SK-N-MC (cell line): Measurements from ENCODE around the gene IHH.
A peak's percentile ranks its signal among the peaks of the same experiment; 100 is the strongest.

Source experiments
- DNase-seq: peaks from one replicate; pipeline ENCODE4 v3.0.0-alpha.2; 2011; ENCODE audit warnings: low read depth, low spot score
- H3K27ac ChIP-seq: fragments of 200-600 bp; sonication (generic); 2 replicates; pipeline ENCODE4 v1.5.1; 2016; ENCODE audit warnings: mixed run types
- H3K36me3 ChIP-seq: fragments of 200-600 bp; sonication (generic); 2 replicates; pipeline ENCODE4 v1.6.1; 2017; ENCODE audit warnings: antibody characterized with exemption, low read length, mixed read lengths; ENCODE audit not compliant: insufficient read depth
- H3K4me3 ChIP-seq: fragments of 200-600 bp; sonication (generic); 2 replicates; pipeline ENCODE4 v1.5.1; 2016
- H3K9ac ChIP-seq: fragments of 200-600 bp; sonication (generic); 2 replicates; pipeline ENCODE4 v1.8.0; 2017; ENCODE audit warnings: mixed run types, mixed read lengths; ENCODE audit not compliant: insufficient read length
- H3K9me3 ChIP-seq: fragments of 200-600 bp; sonication (generic); 2 replicates; pipeline ENCODE4 v1.6.1; 2017; ENCODE audit warnings: low read depth, mild to moderate bottlenecking, antibody characterized with exemption, low read length, moderate library complexity, mixed read lengths
- EZH2 ChIP-seq: fragments of 200-600 bp; sonication (generic); IDR thresholded peaks from one replicate; pipeline ENCODE4 v1.6.1; 2017; ENCODE audit warnings: antibody characterized with exemption
- FOXP2 ChIP-seq: optimal IDR thresholded peaks from 2 replicates; pipeline ENCODE3; 2011; ENCODE audit warnings: mild to moderate bottlenecking, moderate library complexity; ENCODE audit not compliant: insufficient read depth; ENCODE audit errors: extremely low read length, control extremely low read depth
- POLR2AphosphoS5 ChIP-seq: IDR thresholded peaks from 2 replicates; pipeline ENCODE4 v1.6.1; 2012; ENCODE audit warnings: mild to moderate bottlenecking, low read depth, low read length, borderline replicate concordance

IHH gene

DNA sequence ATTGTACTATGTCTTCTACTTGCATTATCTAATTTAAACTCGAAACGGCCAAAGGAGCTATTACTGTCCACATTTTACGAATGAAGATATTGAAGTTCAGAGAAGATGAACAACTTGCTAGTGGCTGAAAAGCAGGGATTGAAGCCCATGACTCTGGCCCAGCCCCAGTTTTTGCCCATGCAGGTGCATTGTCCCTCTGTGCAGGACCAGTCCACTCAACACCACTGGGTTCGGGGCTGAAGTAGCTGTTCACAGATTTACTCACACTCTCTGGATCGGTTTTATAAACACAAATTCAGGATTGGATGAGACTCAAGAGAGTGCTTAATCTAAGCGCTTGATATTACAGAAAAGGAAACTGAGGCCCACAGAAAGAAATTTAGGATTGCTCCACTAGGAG is 1.4 kb upstream of the IHH start:
- no peak overlapping the region for H3K9ac ChIP-seq
- no peak overlapping the region for H3K27ac ChIP-seq
- no peak for TF ChIP-seq EZH2
- TF ChIP-seq POLR2AphosphoS5, result no peak
- no peak for TF ChIP-seq FOXP2
- H3K36me3 ChIP-seq, result no peaks in the 10 kb centered on the region
- no peak overlapping the region for H3K4me3 ChIP-seq
- DNase-seq, result no peak
- no peaks in the 10 kb centered on the region for H3K9me3 ChIP-seq

- H3K27ac ChIP-seq, result no peak overlapping the region
- no peak overlapping the region for H3K4me3 ChIP-seq
- no peak for DNase-seq
- TF ChIP-seq POLR2AphosphoS5 (no peak), EZH2 (peak; percentile 95), FOXP2 (no peak)
- H3K9me3 ChIP-seq, result no peaks in the 10 kb centered on the region
- H3K9ac ChIP-seq, result no peak overlapping the region
- H3K36me3 ChIP-seq, result no peaks in the 10 kb centered on the region
Measured at GRCh38 chr2:219059725-219060682, 717 bp downstream of the IHH start.

GRCh38 chr2:219059375-219059724 is 1.4 kb downstream of the IHH start:
- H3K9ac ChIP-seq, result no peak overlapping the region
- no peak for TF ChIP-seq POLR2AphosphoS5
- TF ChIP-seq FOXP2, result no peak
- no peaks in the 10 kb centered on the region for H3K9me3 ChIP-seq
- no peak overlapping the region for H3K4me3 ChIP-seq
- H3K27ac ChIP-seq, result no peak overlapping the region
- no peaks in the 10 kb centered on the region for H3K36me3 ChIP-seq
- no peak for DNase-seq

GRCh38 chr2:219058541-219059374 is 2.0 kb downstream of the IHH start:
- Histone ChIP-seq H3K4me3 (no peak overlapping the region), H3K9me3 (no peaks in the 10 kb centered on the region), H3K27ac (no peak overlapping the region), H3K9ac (no peak overlapping the region), H3K36me3 (no peaks in the 10 kb centered on the region)
- DNase-seq, result no peak
- no peak for TF ChIP-seq POLR2AphosphoS5
- no peak for TF ChIP-seq EZH2
- TF ChIP-seq FOXP2, result no peak

DNA sequence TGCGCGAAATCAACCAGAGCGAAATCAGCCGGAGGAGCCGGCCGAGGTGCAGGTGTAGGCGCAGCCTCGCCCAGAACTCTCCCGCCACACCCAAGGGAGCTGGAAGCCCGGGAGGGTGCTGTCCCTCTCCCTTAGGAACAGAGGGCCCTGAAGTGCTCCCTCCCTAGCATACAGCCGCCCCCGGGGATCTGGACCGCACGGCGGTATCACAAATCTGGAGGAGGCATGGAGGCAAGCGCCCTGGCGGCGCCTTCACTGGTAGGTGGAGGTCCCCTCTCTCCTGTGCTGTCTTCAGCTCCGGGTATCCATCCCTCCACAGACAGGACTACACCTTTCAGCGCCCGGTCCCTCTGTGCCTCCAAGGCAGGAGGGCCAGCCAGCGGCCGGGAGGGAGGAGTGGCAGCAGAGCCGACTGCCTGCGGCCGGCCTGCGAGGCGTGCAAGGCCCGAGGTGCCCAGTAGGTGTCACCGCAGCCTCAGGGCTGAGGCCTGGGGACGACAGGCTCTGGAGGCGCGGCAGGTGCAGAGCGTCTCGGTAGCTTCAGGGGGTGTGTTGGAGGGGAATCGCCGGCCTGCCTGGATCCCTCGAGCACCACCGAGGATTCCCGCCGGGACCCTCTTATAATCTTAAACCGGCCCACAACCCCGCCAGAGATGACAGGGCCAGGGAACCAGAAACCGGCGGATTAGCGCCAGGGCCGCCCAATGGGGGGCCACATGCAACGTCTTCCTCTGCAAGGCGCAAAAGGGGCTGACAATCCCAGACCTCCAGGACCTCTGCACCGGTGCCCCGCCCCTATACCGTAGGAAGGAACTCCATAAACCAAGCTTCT is 2.8 kb downstream of the IHH start:
- no peak overlapping the region for H3K4me3 ChIP-seq
- DNase-seq, result no peak
- no peaks in the 10 kb centered on the region for H3K36me3 ChIP-seq
- no peak overlapping the region for H3K27ac ChIP-seq
- TF ChIP-seq POLR2AphosphoS5 (no peak), EZH2 (peak; percentile 93)
- no peak overlapping the region for H3K9ac ChIP-seq
- no peaks in the 10 kb centered on the region for H3K9me3 ChIP-seq

GRCh38 chr2:219056896-219057708 is 3.6 kb downstream of the IHH start:
- H3K9me3 ChIP-seq, result no peaks in the 10 kb centered on the region
- TF ChIP-seq POLR2AphosphoS5 (no peak), EZH2 (no peak), FOXP2 (no peak)
- H3K9ac ChIP-seq, result no peak overlapping the region
- no peaks in the 10 kb centered on the region for H3K36me3 ChIP-seq
- H3K27ac ChIP-seq, result no peak overlapping the region
- DNase-seq, result no peak
- no peak overlapping the region for H3K4me3 ChIP-seq

DNA sequence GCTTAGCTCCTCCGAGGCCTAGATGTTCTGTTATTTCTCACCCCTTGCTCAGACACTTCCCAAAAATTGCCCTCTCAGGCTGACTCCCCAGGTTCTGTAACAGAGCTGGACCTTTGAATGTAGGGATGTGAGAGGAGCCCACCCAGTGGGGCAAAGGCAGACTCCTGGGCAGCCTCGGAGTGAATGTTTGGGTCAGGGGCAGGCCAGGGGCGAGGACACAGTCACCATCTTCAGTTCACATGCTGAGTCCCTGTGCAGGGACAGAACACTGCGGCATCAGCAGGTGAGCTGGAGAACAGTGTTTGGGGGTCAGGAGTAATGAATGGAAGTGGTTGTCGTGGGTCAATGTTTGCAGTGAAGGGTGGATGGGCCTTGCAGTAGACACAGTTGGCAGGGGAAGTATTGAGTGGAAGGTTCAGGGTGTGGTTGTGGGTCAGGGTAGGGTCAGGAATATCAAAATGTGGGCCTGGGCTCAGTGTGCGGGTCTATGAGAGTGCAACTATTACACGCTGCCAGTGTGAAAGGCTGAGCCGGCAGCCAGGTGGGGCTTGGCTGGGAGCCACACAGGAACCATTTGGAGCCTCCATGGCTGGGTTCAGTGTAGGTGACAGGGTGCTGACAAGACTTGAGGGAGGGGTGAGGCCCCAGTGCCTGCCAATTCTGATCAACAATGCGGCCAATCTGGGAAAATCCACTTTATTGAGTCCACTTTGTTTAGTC is 4.4 kb downstream of the IHH start:
- TF ChIP-seq EZH2 (no peak), POLR2AphosphoS5 (no peak), FOXP2 (no peak)
- Histone ChIP-seq H3K27ac (no peak overlapping the region), H3K36me3 (no peaks in the 10 kb centered on the region), H3K9ac (no peak overlapping the region), H3K9me3 (no peaks in the 10 kb centered on the region), H3K4me3 (no peak overlapping the region)
- DNase-seq, result no peak
